ENCODE measurements around the gene FBXO38.
"Not testable (repeated sequence)": the region's sequence is repeated elsewhere in the genome, so short reads cannot be mapped to it uniquely, and the experiment has no call there.

FBXO38 gene

GRCh38 chr5:148428848-148429247 lies 45.1 kb downstream of the FBXO38 start:
- DNase-seq: no peak

GRCh38 chr5:148433826-148434225 lies 50.1 kb downstream of the FBXO38 start:
- no peak for DNase-seq

GRCh38 chr5:148436029-148436428 lies 52.3 kb downstream of the FBXO38 start:
- no peak for DNase-seq

- DNase-seq: no peak
These were observed 53.5 kb downstream of the FBXO38 start for GRCh38 chr5:148437249-148437648.

- DNase-seq: no peak
These were observed 55.2 kb downstream of the FBXO38 start for GRCh38 chr5:148438933-148439332.

- DNase-seq: no peak
These were observed 59.5 kb downstream of the FBXO38 start for GRCh38 chr5:148443241-148443640.

- DNase-seq: peak; percentile 13
These were observed 60.2 kb downstream of the FBXO38 start for GRCh38 chr5:148443998-148444397.

- DNase-seq: no peak
These were observed 61.8 kb downstream of the FBXO38 start for GRCh38 chr5:148445578-148445977.

- no peak for DNase-seq
These were observed 62.9 kb downstream of the FBXO38 start for GRCh38 chr5:148446611-148447010.

- no peak for DNase-seq
These were observed 68.9 kb downstream of the FBXO38 start for GRCh38 chr5:148452499-148453193.

- no peak for DNase-seq
These were observed 70.8 kb downstream of the FBXO38 start for GRCh38 chr5:148454576-148454975.

GRCh38 chr5:148455185-148455584 lies 71.4 kb downstream of the FBXO38 start:
- DNase-seq: no peak

- DNase-seq: no peak
These were observed 73.4 kb downstream of the FBXO38 start for GRCh38 chr5:148457183-148457620.

GRCh38 chr5:148458036-148458888 lies 74.5 kb downstream of the FBXO38 start:
- no peak for DNase-seq

GRCh38 chr5:148459669-148460068 lies 75.9 kb downstream of the FBXO38 start:
- no peak for DNase-seq

- DNase-seq: no peak
These were observed 81.8 kb downstream of the FBXO38 start for GRCh38 chr5:148465381-148466235.

- no peak for DNase-seq
These were observed 82.5 kb downstream of the FBXO38 start for GRCh38 chr5:148466236-148466580.

GRCh38 chr5:148467958-148468357 lies 84.2 kb downstream of the FBXO38 start:
- DNase-seq: no peak

- not testable (repeated sequence) for DNase-seq
These were observed 85.0 kb downstream of the FBXO38 start for GRCh38 chr5:148468746-148469145.

- DNase-seq: no peak
These were observed 85.8 kb downstream of the FBXO38 start for GRCh38 chr5:148469501-148469935.

GRCh38 chr5:148471379-148471778 lies 87.6 kb downstream of the FBXO38 start:
- no peak for DNase-seq

- no peak for DNase-seq
These were observed 90.3 kb downstream of the FBXO38 start for GRCh38 chr5:148474025-148474511.

- DNase-seq: no peak
These were observed 92.5 kb downstream of the FBXO38 start for GRCh38 chr5:148476302-148476701.

All from GOT3 (cell line).